ENCODE measurements around the gene SEMG1.

Gene SEMG1

DNA sequence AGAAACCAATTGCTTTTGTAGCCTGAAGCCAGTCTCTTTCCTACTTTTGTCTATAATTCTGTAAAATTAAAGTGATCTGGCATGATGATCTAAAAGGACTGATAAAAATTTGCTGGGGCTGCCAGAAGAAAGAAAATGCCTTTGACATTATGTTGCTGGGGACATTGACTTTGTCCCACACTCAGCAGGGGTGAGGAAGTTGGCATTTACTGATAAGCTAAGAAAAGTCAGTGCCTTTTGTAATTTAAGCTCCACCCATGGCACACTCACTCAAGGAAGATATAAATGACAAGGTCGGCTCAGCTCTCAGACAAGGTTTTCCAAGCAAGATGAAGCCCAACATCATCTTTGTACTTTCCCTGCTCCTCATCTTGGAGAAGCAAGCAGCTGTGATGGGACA lies at the start of gene SEMG1:
Gene SEMG1 (plus strand): TSS at position 309 of the 400 bp plus-strand sequence. CDS start 21 bp downstream, at position 330.
- no peak for DNase-seq

DNA sequence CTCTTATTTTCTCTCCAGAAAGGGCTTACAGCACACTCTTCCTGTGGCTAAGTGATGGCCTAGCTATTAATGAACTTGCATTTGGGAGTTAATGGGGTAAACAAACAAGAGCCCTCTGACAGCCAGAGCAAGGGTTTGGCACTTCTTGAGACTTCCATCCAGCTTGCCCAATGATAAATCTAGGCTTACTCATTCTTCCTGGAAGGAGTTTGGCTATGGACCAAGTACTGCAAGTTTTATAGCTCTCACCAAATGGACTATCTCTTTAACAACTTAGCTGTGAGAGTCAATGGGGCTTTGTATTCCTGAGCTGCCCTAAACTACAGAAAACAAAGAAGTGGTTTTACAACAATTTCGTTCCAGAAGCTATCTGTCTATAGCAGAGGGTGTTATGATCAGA lies 48.9 kb upstream of the SEMG1 start:
- DNase-seq: no peak

DNA sequence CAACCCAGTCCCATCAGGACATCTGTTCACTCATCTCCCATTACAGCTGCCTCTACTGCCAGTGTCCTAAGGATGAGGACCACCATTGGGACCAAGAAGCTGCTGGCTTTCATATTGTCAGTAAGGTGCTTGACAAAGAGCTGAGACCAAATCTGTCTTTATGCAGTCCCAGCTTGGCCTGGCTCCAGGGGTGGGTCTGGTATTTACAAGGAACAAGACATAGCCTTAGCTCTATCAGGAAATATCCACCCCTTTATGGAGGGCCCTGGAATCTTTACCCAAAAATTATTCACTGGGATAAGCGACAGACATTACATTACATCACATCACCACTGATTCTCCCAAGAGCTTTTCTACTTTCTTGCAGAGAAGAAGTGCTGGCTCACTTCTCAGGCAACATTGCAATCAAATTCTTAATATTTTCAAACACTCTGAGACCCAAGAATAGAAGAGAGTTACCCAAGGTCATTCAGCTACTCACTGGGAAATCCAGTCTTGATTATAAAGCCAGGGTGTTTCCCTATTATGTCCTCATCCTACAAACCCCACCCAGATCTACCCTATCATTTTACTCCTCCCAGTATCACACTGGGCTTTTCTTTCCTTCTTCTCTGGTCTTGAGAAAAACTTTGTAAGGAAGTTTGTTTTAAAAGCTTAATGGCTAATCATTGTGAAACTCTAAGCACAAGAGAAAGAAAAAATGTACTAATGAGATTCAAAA lies 43.6 kb upstream of the SEMG1 start:
- DNase-seq: no peak

DNA sequence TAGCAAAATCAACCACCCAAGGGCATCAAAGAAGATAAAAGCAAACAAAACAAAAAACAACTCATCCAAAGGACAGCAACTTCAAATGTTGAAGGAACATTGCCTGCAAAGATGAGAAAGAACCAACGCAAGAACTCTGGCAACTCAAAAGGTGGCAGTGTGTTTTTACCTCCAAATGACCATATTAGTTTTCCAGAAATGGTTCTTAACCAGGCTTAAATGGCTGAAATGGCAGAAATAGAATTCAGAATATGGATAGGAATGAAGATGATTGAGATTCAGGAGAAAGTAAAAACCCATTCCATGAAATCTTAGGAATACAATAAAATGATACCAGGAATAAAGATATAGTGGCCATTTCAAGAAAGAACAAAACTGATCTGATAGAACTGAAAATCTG lies 41.9 kb upstream of the SEMG1 start:
- no peak for DNase-seq

DNA sequence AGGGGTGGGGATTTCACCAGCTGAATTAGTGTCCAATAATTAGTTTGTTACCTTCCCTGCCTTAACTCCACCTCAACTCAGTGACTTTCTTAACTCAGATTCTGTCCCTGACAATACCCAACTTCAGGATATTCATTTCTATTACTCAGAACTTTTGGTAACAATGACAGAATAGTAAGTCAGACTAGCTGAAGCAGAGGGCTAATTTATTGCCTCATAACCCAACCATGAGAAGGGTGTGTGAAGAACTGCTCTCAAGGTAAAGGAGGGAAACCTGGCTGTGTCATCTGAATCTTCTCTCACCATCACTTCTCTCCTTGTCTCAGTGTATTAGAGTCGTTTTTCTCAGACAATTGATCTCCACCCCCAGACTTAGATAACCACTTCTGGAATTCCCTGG lies 33.3 kb upstream of the SEMG1 start:
- no peak for DNase-seq

- no peak for DNase-seq
Observed at GRCh38 chr20:45174434-45175364, 32.1 kb upstream of the SEMG1 start, which contains the start of gene PI3. PI3 (plus strand) TSS chr20:45174902; CDS start chr20:45174923, 21 bp downstream.

DNA sequence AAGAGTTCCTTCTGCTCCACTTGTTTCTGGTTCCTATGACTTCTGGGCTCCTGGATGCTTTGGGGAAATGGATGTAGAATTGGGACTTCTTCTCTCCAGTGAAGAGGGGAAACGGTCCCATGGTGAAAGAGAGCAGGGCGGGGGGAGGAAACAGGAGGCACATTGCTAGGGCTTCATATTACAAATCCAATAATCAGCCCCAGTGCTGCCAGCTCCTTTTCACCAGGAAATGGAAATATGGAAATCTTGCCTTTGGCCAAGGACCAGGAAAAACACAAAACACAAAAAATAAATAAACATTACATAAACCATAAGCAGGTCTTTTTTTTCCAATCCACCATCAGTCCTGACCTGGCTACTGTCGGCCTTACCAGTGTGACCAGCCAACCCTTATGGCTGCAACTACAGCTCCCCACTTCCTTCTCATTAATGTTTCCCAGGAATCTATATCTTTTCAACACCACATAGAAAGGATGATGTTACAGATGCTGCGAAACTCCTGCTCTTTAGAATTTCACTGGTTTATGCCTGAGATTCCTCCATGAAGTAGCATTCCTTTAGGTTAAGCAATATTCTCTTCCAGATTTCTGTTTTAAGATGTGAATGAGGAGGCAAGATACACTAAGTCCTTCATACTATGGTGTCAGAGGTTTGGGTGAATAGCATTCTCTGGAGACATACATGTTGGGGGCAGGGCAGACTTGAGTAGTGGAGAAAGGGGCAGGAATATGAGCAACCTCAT lies 30.1 kb upstream of the SEMG1 start:
- DNase-seq: no peak

- DNase-seq: no peak
Observed at GRCh38 chr20:45179166-45179565, 27.7 kb upstream of the SEMG1 start.

DNA sequence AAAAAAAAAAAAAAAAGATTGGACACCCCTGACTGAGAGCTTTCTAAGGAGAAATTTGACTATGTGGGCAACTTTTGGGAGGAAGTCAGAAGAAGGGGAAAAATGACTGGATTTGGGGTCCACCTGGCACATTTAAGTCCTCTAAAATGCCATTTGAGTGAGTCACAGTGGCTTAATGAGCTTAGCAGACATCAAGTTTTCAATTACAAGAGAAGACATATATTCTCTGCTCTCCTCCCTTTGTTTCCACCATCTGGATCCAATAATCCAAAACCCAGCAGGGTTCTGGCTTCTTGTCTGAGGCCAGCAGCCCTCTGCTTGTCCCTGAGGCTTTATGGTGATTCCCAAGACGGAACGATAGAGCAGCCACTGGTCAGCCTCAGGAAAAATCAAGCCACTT lies 25.2 kb upstream of the SEMG1 start:
- DNase-seq: no peak

GRCh38 chr20:45183084-45183483 lies 23.7 kb upstream of the SEMG1 start:
- no peak for DNase-seq

- DNase-seq: no peak
Observed at GRCh38 chr20:45187693-45188092, 19.1 kb upstream of the SEMG1 start.

- DNase-seq: no peak
Observed at GRCh38 chr20:45189067-45189609, 17.7 kb upstream of the SEMG1 start.

- no peak for DNase-seq
Observed at GRCh38 chr20:45189861-45190260, 17.0 kb upstream of the SEMG1 start.

DNA sequence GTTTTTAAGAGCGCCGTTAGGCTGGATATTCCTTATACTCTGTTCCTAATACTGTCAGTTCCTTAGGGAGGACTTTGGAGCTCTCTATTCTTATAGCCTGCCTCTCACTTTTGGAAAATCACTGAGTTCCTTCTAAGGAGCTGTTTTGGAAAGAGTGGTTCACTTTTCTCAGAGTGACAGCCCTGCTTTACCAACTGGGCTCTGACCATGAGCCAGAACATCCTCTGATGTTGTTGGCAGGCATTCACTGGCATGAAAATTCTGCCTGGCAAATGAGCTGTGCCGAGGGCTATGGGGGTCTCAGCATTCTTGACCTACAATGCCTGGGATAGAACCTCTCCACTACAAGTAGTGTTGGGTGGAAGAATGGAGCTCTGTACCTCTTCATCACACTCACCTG lies 14.9 kb upstream of the SEMG1 start:
- no peak for DNase-seq

DNA sequence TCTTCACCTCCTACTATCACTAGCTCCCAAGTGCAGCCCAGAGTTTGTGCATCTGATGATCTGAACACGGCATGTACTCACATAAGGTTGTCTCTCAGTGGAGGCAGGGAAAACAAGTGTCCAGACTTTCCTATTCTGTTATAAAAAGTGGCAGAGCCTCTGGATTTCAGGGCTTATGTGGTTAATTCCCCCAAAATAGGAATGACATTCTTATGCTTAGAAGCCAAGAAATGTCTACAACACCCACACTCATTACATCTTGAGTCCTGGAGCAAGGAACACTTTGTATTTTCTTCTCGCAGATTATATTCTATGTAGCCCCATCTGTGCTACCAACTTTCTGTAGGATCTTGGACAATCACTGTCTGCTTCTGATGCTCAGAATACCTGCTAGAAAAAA lies 13.5 kb upstream of the SEMG1 start:
- DNase-seq: no peak

- DNase-seq: no peak
Observed at GRCh38 chr20:45209924-45210323, 3.1 kb downstream of the SEMG1 start.

DNA sequence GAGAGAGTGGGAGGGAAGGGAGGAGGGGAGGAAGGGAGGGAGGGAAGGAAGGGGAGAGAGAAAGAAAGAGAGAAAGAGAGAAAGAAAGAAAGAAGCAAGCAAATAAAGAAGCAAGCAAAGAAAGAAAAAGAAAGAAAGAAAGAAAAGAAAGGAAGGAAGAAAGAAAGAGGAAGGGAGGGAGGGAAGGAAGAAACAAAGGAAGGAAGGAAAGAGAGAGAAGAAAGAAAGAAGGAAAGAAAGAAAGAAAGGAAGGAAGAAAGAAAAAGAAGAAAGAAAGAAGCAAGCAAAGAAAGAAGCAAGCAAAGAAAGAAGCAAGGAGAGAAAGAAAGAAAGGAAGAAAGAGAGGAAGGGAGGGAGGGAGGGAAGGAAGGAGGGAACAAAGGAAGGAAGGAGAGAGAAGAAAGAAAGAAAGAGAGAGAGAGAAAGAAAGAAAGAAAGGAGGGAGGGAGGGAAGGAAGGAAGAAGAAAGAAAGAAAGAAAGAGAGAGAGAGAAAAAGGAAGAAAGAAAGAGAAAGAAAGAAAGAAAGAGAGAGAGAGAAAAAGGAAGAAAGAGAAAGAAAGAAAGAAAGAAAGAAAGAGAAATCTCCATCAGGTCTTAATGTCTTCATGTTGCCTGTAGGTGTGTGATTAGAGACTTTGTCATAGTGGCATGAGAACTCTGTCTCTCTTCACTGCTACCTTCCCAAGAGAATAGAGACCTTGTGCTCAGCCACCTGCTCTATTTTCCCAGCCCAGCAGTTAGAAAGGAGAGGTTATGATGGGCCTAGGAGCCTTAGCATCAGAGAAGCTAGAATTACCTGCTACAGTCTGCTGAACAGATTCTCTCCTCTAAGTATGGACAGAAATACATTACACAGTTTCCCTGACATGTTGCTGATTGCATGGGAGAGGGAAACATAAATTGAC lies 5.0 kb downstream of the SEMG1 start:
- no peak for DNase-seq

DNA sequence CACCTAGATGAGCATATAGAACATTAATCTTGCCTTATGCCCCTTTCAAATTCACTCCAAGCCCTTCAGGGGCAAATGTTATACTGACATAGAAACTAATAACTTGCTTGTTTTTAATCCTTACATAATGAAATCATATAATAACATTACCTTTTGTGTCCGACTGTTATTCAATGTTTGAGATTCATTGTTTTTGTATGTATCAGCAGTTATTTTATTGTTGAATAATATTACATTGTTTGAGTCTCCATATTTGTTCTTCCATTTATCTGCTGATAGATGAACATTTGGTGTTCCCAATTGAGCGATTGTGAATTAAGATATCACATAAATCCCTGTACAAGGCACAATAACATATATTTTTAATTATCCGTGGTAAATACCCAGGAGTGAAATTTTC lies 6.0 kb downstream of the SEMG1 start:
- no peak for DNase-seq

DNA sequence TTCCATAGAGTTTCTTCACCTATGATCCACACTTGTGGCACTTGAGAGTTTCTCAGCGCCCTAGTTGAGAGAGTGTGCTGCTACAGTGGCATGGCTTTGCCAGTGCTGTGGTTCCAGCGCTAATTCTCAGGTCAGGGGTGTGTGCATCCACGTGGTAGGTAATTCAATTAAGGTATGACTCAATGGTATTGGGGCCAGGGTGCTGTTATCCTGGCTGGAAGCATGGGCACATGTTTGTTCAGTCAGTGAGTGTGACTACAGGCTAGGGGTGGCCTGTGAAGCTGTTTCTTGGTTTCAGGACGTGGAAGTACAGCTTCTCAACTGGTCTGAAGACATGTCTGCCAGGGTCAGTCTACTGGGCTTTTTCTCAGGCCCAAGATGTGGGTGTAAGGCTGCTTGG lies 11.3 kb downstream of the SEMG1 start:
- DNase-seq: no peak

- no peak for DNase-seq
Observed at GRCh38 chr20:45218636-45219035, 11.8 kb downstream of the SEMG1 start.

- no peak for DNase-seq
Observed at GRCh38 chr20:45221076-45221475, 14.2 kb downstream of the SEMG1 start, which contains the start of gene SEMG2. SEMG2 (plus strand) TSS chr20:45221373; CDS start chr20:45221390, 17 bp downstream.

GRCh38 chr20:45223136-45223535 lies 16.3 kb downstream of the SEMG1 start:
- no peak for DNase-seq

All from NCI-H1436 (cell line).